ENCODE data around the gene OR1L6.

The OR1L6 gene

DNA sequence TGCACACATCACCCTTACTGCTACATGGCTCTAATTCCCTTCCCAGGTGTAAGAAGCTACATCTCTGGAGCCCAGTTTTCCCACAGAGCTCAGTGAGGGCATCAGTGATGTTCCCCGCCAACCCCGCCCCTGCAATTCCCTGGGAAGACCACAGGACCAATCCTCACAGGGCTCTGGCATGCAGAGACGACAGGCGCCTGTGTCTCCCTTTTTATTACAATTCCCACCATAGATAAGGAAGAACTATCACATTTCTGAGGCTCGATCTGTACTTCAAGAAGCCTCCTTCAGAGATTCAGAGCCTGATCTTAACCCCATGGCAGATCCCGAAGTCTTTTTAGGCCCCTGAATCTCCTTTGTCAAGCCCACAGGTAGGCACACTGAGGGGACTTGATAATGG is at the start of gene OR1L6:
Gene OR1L6 (plus strand): TSS at position 301 of the 400 bp plus-strand sequence. CDS start 7,545 bp downstream, outside the sequence.
- DNase-seq (ENCODE audit: low spot score), result no peak

- no peak for DNase-seq (ENCODE audit: low spot score)
Measured at GRCh38 chr9:122695696-122696095, 46.4 kb upstream of the OR1L6 start.

DNA sequence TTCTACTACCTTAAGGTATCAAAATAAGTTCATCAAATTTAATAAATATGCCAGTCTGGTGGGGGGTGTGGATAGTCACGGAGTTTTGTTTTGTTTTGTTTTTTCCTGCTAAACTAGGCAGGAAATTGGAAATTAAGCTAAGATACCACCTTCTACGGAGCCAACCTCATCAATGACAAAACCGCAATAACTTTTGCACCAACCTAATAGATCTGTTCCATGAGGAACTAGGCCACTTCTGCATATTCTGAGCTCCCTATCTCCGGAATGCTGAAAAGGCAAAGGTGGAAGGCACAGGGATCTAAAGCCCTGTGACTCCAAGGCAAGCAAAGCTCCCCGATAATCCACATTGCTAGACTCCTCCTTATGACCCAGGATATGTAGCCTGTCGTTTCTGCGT is 24.1 kb upstream of the OR1L6 start:
- DNase-seq (ENCODE audit: low spot score), result no peak

- DNase-seq (ENCODE audit: low spot score), result no peak
Measured at GRCh38 chr9:122719218-122719617, 22.9 kb upstream of the OR1L6 start.

DNA sequence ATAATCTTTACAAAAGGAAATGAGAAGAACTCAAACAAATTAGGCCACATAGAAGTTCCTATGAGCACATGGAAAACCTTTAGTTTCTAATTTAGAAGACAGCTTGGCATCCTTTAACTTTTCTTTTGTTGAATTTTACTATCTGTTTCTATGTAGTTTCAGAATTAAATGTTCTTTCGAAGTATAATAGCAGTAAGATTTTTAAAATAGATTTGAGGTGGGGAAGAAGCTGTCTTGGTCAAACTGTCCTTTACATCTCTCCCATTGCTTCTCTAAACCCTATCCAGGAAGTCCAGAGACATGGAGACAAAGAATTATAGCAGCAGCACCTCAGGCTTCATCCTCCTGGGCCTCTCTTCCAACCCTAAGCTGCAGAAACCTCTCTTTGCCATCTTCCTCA is 18.4 kb upstream of the OR1L6 start, which contains the start of gene OR1L4:
Gene OR1L4 (plus strand): TSS at position 301 of the 400 bp plus-strand sequence. CDS start 0 bp downstream, at position 301.
- DNase-seq (ENCODE audit: low spot score), result no peak

- no peak for DNase-seq (ENCODE audit: low spot score)
Measured at GRCh38 chr9:122754825-122755224, 12.7 kb downstream of the OR1L6 start.

GRCh38 chr9:122767817-122768216 is 25.7 kb downstream of the OR1L6 start:
- no peak for DNase-seq (ENCODE audit: low spot score)

DNA sequence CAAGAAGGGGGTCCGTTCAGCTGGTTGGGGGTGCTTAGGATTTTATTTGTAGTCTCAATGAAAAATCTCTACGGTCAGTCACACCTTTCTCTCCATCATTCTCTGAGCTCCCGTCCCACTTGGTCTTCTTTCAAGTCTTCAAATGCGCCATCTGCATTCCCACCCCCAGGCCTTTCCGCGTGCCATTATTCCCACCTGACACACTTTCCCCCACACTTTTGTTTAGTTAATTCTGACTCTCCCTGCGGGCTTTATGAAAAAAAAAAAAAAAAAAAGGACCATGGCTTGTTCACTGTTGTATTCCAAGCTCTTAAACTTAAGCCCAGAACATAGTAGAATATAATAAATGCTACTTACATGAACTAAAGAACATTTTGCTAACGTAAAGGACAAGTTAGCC is 34.9 kb downstream of the OR1L6 start:
- no peak for DNase-seq (ENCODE audit: low spot score)

DNA sequence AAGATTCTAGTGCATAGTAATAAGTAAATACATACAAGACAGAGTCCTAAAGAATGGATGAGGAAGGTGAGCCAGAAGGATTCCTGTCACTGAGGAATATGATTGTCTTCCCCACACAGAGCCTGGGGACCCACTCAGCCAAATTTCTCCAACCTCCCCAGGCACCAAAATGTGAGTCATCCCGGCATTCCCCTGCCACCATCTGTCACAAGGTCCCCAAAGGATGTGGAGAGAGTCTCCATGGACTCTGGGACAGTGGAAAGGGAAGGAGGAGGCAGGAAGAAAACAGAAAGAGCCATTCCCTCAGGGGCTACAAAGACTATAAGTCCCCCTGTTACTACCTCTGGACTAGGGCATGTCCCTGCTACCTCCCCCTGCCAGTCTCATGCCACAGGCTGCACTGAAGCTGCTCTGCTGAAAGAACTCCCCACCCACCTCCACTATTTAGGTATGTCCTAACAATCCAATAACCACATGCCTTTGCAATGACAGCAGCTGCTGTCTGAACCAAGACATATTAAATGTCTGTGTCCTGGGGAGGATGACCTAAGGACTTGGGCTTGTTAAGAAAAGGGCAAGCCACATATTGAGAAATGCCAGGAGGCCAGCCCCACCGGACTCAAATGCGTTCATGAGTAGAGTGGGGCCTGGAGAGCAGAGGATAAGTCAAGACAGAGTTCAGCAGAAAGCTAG is 36.0 kb downstream of the OR1L6 start:
- no peak for DNase-seq (ENCODE audit: low spot score)

DNA sequence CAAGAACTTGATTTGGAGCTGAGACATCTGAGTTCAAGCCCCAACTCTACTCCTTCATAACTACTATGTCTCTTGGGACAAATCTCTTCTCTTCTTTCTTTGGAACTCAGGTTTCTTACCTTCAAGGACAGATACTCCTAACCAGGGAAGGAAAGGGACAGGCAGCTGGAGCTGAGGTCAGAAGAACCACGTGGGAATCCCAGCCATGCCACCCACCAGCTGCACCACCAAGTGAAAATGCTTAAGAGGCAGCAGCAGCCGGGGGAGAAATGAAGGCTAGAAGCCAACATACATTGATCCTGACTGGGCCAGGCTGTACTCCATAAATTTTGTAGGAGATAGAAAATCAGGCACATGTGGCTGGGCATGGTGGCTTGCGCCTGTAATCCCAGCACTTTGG is 37.1 kb downstream of the OR1L6 start:
- no peak for DNase-seq (ENCODE audit: low spot score)

GRCh38 chr9:122780026-122780425 is 37.9 kb downstream of the OR1L6 start:
- DNase-seq (ENCODE audit: low spot score), result no peak

DNA sequence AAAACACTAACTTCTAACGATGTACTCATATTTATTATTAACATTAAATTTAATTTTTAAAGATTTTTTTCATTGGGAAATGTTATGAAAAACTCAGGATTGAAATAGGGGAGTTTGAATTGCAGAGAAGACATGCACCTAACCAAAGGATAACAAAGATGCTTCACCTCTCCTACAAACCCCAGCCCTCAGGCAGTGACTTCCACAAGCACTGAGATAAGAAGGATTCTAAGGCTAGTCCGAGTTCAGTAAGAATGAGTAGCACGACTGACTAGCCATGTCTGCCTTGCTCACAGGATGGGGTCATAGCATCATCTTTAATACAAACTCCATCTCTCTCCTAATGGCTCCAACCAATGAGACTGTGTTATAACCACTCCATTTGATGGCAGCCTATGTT is 39.6 kb downstream of the OR1L6 start:
- DNase-seq (ENCODE audit: low spot score), result no peak

DNA sequence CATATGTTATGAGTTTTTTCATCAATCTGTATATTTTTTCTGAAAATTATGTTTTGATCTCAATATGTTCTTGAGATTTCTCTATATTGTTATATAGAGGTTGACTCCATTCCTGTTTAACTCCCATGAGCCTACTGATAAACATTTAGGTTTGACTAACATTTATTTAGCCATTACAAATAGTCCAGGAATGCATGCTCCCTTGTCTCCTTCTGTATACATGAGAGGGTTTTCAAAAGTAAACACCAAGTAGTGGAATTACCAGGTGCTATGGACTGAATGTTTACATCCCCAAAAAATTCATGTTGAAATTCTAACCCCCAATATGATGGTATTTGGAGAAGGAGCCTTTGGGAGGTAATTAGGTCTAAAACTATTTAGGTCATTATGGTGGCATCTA is 43.2 kb downstream of the OR1L6 start:
- no peak for DNase-seq (ENCODE audit: low spot score)

- no peak for DNase-seq (ENCODE audit: low spot score)
Measured at GRCh38 chr9:122786338-122786737, 44.2 kb downstream of the OR1L6 start.

GRCh38 chr9:122788831-122789230 is 46.7 kb downstream of the OR1L6 start, which contains the start of gene OR5C1:
Gene OR5C1, plus strand, starts transcription at chr9:122788933. Its CDS starts 0 bp downstream, at chr9:122788933.
- no peak for DNase-seq (ENCODE audit: low spot score)

- DNase-seq (ENCODE audit: low spot score), result no peak
Measured at GRCh38 chr9:122789256-122790046, 47.3 kb downstream of the OR1L6 start.

GRCh38 chr9:122791872-122792669 is 50.0 kb downstream of the OR1L6 start:
- no peak for DNase-seq (ENCODE audit: low spot score)

DNA sequence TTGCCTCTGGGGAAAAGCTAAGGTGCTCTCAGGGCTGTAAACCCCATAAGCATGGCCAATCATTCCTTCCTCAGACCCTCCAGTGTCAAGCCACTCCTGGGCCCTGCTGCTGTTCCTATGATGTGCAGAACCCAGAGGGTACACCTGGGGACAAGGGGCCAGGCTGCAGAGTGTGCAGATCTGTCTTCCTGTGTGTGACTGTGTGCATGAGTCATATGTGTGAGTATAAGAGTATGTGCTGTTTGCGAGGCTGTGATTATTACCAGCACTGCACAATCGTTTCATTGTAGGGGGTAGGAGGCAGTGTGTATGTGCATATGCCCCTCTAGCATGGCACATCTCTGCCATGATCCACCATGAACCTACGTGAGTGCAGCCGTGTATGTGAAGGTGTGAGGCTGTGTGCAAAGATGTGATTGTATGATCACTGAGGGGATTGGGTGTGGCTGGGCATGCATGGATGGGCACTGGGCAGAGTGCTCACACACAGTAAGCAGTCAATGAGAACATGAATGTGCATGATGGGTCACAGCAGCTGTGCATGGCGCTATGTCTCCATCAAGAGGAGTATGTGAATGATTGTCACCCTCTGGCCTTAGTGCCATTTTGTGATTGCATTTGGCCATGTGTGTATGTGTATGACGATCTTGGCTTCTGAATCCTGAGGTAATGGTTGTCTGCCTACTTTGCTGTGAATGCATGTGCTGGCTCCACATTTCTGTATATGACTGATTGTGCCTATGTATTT is 55.4 kb downstream of the OR1L6 start:
- no peak for DNase-seq (ENCODE audit: low spot score)
